Measurements from ENCODE around the gene MYL11. TPM values are rescaled to one million over a fixed set of nuclear protein-coding genes. Genes with fewer than 3 reads are reported as not detected.

The MYL11 gene
- total RNA-seq, 1 experiment from 2014 or later, result not detected

- no peaks in the 10 kb centered on the region for H3K9me3 ChIP-seq (ENCODE audit: low read length)
- no peak overlapping the region for H3K9ac ChIP-seq (ENCODE audit: low read length)
- no peak overlapping the region for H2AFZ ChIP-seq (ENCODE audit: low read length)
- H3K4me3 ChIP-seq (ENCODE audit: low read length), result no peak overlapping the region
- peaks cover 4% of the 10 kb centered on the region; the same call in 1 of the 2 replicates for H4K20me1 ChIP-seq (ENCODE audit: insufficient read depth, low read depth, low read length)
- H3K36me3 ChIP-seq (ENCODE audit: insufficient read depth, low read length), result peaks cover 6% of the 10 kb centered on the region
- DNase-seq, result no peak
- H3K79me2 ChIP-seq (ENCODE audit: low read length), result peaks cover 18% of the 10 kb centered on the region
- H3K4me2 ChIP-seq (ENCODE audit: low read depth, low read length, poor library complexity, severe bottlenecking), result peak overlapping the region; percentile 75
- H3K27ac ChIP-seq (ENCODE audit: low read length), result no peak overlapping the region; the same call in 1 of the 2 replicates
- no peaks in the 10 kb centered on the region for H3K27me3 ChIP-seq (ENCODE audit: low read length)
- no peaks in the 10 kb centered on the region for H3K9me2 ChIP-seq (replicated peaks; ENCODE audit: insufficient read depth, low read length)
- H3K4me1 ChIP-seq (ENCODE audit: low read length), result peaks cover 32% of the 10 kb centered on the region
These were observed 24.2 kb downstream of the MYL11 start for GRCh38 chr16:30398661-30399434.

GRCh38 chr16:30399435-30400186 lies 25.0 kb downstream of the MYL11 start:
- H3K4me3 ChIP-seq (ENCODE audit: low read length), result peak overlapping the region; percentile 68
- H2AFZ ChIP-seq (ENCODE audit: low read length), result no peak overlapping the region
- H3K9me2 ChIP-seq (replicated peaks; ENCODE audit: insufficient read depth, low read length), result no peaks in the 10 kb centered on the region
- peaks cover 18% of the 10 kb centered on the region for H3K79me2 ChIP-seq (ENCODE audit: low read length)
- H3K9ac ChIP-seq (ENCODE audit: low read length), result peak overlapping the region; percentile 74
- peaks cover 27% of the 10 kb centered on the region for H3K4me1 ChIP-seq (ENCODE audit: low read length)
- H3K9me3 ChIP-seq (ENCODE audit: low read length), result no peaks in the 10 kb centered on the region
- peak overlapping the region; percentile 56 for H3K27ac ChIP-seq (ENCODE audit: low read length)
- peaks cover 4% of the 10 kb centered on the region; the same call in 1 of the 2 replicates for H4K20me1 ChIP-seq (ENCODE audit: insufficient read depth, low read depth, low read length)
- peak overlapping the region; percentile 75 for H3K4me2 ChIP-seq (ENCODE audit: low read depth, low read length, poor library complexity, severe bottlenecking)
- no peak for DNase-seq
- H3K36me3 ChIP-seq (ENCODE audit: insufficient read depth, low read length), result peaks cover 6% of the 10 kb centered on the region
- no peaks in the 10 kb centered on the region for H3K27me3 ChIP-seq (ENCODE audit: low read length)

- Histone ChIP-seq H3K9ac (ENCODE audit: low read length) (no peak overlapping the region), H4K20me1 (ENCODE audit: insufficient read depth, low read depth, low read length) (no peaks in the 10 kb centered on the region), H3K36me3 (ENCODE audit: insufficient read depth, low read length) (peaks cover 6% of the 10 kb centered on the region), H3K27me3 (ENCODE audit: low read length) (no peaks in the 10 kb centered on the region), H3K79me2 (ENCODE audit: low read length) (peaks cover 4% of the 10 kb centered on the region), H2AFZ (ENCODE audit: low read length) (no peak overlapping the region), H3K27ac (ENCODE audit: low read length) (no peak overlapping the region), H3K4me1 (ENCODE audit: low read length) (peaks cover 21% of the 10 kb centered on the region), H3K9me2 (replicated peaks; ENCODE audit: insufficient read depth, low read length) (no peaks in the 10 kb centered on the region), H3K4me2 (ENCODE audit: low read depth, low read length, poor library complexity, severe bottlenecking) (no peak overlapping the region), H3K9me3 (ENCODE audit: low read length) (no peaks in the 10 kb centered on the region), H3K4me3 (ENCODE audit: low read length) (no peak overlapping the region)
- peak; percentile 31 for DNase-seq
These were observed 27.3 kb downstream of the MYL11 start for GRCh38 chr16:30401768-30402425.

- Histone ChIP-seq H3K4me1 (ENCODE audit: low read length) (peaks cover 37% of the 10 kb centered on the region), H3K9ac (ENCODE audit: low read length) (peak overlapping the region; percentile 100), H2AFZ (ENCODE audit: low read length) (peak overlapping the region; percentile 52), H3K36me3 (ENCODE audit: insufficient read depth, low read length) (peaks cover 4% of the 10 kb centered on the region; the same call in 1 of the 2 replicates), H3K79me2 (ENCODE audit: low read length) (peaks cover 27% of the 10 kb centered on the region), H3K27ac (ENCODE audit: low read length) (peak overlapping the region; percentile 35; the same call in 1 of the 2 replicates), H4K20me1 (ENCODE audit: insufficient read depth, low read depth, low read length) (no peaks in the 10 kb centered on the region; the same call in 1 of the 2 replicates), H3K4me3 (ENCODE audit: low read length) (peak overlapping the region; percentile 91), H3K4me2 (ENCODE audit: low read depth, low read length, poor library complexity, severe bottlenecking) (peak overlapping the region; percentile 98), H3K9me3 (ENCODE audit: low read length) (no peaks in the 10 kb centered on the region), H3K27me3 (ENCODE audit: low read length) (no peaks in the 10 kb centered on the region), H3K9me2 (replicated peaks; ENCODE audit: insufficient read depth, low read length) (no peaks in the 10 kb centered on the region)
- DNase-seq, result peak; percentile 61
These were observed 32.1 kb downstream of the MYL11 start for GRCh38 chr16:30406795-30407101.

GRCh38 chr16:30407102-30407803 lies 32.7 kb downstream of the MYL11 start, which contains the start of gene ZNF771:
ZNF771 (plus strand) TSS chr16:30407606; CDS start chr16:30408054, 448 bp downstream.
- peak; percentile 98 for DNase-seq
- peak within 1 kb of the TSS; percentile 100 for H3K9ac ChIP-seq (ENCODE audit: low read length)
- H3K27ac ChIP-seq (ENCODE audit: low read length), result peak within 1 kb of the TSS; percentile 91
- H3K9me2 ChIP-seq (replicated peaks; ENCODE audit: insufficient read depth, low read length), result no peaks in the 10 kb centered on the region
- H2AFZ ChIP-seq (ENCODE audit: low read length), result peak within 1 kb of the TSS; percentile 52
- peak within 1 kb of the TSS; percentile 98 for H3K4me2 ChIP-seq (ENCODE audit: low read depth, low read length, poor library complexity, severe bottlenecking)
- no peaks in the 10 kb centered on the region for H3K27me3 ChIP-seq (ENCODE audit: low read length)
- peaks cover 42% of the 10 kb centered on the region for H3K4me1 ChIP-seq (ENCODE audit: low read length)
- H4K20me1 ChIP-seq (ENCODE audit: insufficient read depth, low read depth, low read length), result no peaks in the 10 kb centered on the region; the same call in 1 of the 2 replicates
- peaks cover 9% of the 10 kb centered on the region for H3K36me3 ChIP-seq (ENCODE audit: insufficient read depth, low read length)
- peaks cover 32% of the 10 kb centered on the region for H3K79me2 ChIP-seq (ENCODE audit: low read length)
- H3K9me3 ChIP-seq (ENCODE audit: low read length), result no peaks in the 10 kb centered on the region
- peak within 1 kb of the TSS; percentile 91 for H3K4me3 ChIP-seq (ENCODE audit: low read length)

- Histone ChIP-seq H3K36me3 (ENCODE audit: insufficient read depth, low read length) (peaks cover 14% of the 10 kb centered on the region), H3K9me2 (replicated peaks; ENCODE audit: insufficient read depth, low read length) (no peaks in the 10 kb centered on the region), H3K27ac (ENCODE audit: low read length) (peak overlapping the region; percentile 91), H3K9me3 (ENCODE audit: low read length) (no peaks in the 10 kb centered on the region), H3K4me1 (ENCODE audit: low read length) (peaks cover 42% of the 10 kb centered on the region), H3K4me2 (ENCODE audit: low read depth, low read length, poor library complexity, severe bottlenecking) (peak overlapping the region; percentile 98), H3K79me2 (ENCODE audit: low read length) (peaks cover 37% of the 10 kb centered on the region), H2AFZ (ENCODE audit: low read length) (no peak overlapping the region), H3K27me3 (ENCODE audit: low read length) (no peaks in the 10 kb centered on the region), H4K20me1 (ENCODE audit: insufficient read depth, low read depth, low read length) (no peaks in the 10 kb centered on the region; the same call in 1 of the 2 replicates), H3K9ac (ENCODE audit: low read length) (peak overlapping the region; percentile 100), H3K4me3 (ENCODE audit: low read length) (peak overlapping the region; percentile 91)
- DNase-seq, result peak; percentile 60
These were observed 33.4 kb downstream of the MYL11 start for GRCh38 chr16:30407804-30408534.
